SU-DHL-6 (cell line): Measurements from ENCODE around the gene ZC3H12D.

Experiments used
- H2AFZ ChIP-seq: fragments of 200-600 bp; sonication (generic); 2 replicates; pipeline ENCODE4 v1.6.1; 2014; ENCODE audit warnings: low read depth, mild to moderate bottlenecking, moderate library complexity, mixed read lengths, antibody characterized with exemption, low read length; ENCODE audit not compliant: severe bottlenecking
- H3F3A ChIP-seq: fragments of 200-600 bp; shearing (Covaris generic); 2 replicates; pipeline ENCODE4 v1.6.0; 2016; ENCODE audit warnings: antibody characterized with exemption, mild to moderate bottlenecking; ENCODE audit not compliant: insufficient read depth
- H3K27ac ChIP-seq: fragments of 200-600 bp; sonication (generic); 2 replicates; pipeline ENCODE4 v1.5.1; 2016; ENCODE audit warnings: low read depth, mild to moderate bottlenecking, low read length, moderate library complexity, mixed read lengths
- H3K27me3 ChIP-seq: fragments of 200-600 bp; sonication (generic), shearing (Covaris generic); 2 replicates; pipeline ENCODE4 v1.6.0; 2014; ENCODE audit warnings: mild to moderate bottlenecking, low read length
- H3K36me3 ChIP-seq: fragments of 200-600 bp; sonication (generic); 2 replicates; pipeline ENCODE4 v1.6.1; 2014; ENCODE audit warnings: mild to moderate bottlenecking, low read length, mixed read lengths
- H3K4me2 ChIP-seq: fragments of 300-600, 200-600 bp; shearing (Covaris generic), sonication (generic); 2 replicates; pipeline ENCODE4 v1.6.0; 2014; ENCODE audit warnings: low read length, low read depth, mild to moderate bottlenecking; ENCODE audit not compliant: poor library complexity, severe bottlenecking
- H3K4me3 ChIP-seq: fragments of 200-600 bp; sonication (generic); 2 replicates; pipeline ENCODE4 v1.5.1; 2014; ENCODE audit warnings: antibody characterized with exemption, low read length, mild to moderate bottlenecking, mixed read lengths; ENCODE audit not compliant: insufficient read depth, poor library complexity, severe bottlenecking
- H3K79me2 ChIP-seq: fragments of 200-600 bp; sonication (generic); 2 replicates; pipeline ENCODE4 v1.6.1; 2014; ENCODE audit warnings: mild to moderate bottlenecking, low read length, moderate library complexity; ENCODE audit not compliant: insufficient read depth
- H3K9ac ChIP-seq: fragments of 200-600 bp; sonication (generic); 2 replicates; pipeline ENCODE4 v1.7.0; 2014; ENCODE audit warnings: mild to moderate bottlenecking, low read length
- H3K9me2 ChIP-seq: fragments of 200-600 bp; sonication (generic); replicated peaks from 2 replicates; pipeline ENCODE4 v1.6.1; 2014; ENCODE audit warnings: low read length; ENCODE audit not compliant: insufficient read depth
- H3K9me3 ChIP-seq: fragments of 200-600 bp; sonication (generic); 2 replicates; pipeline ENCODE4 v1.6.1; 2014; ENCODE audit warnings: low read length, mixed read lengths; ENCODE audit not compliant: insufficient read depth
- H4K20me1 ChIP-seq: fragments of 200-600 bp; sonication (generic); 2 replicates; pipeline ENCODE4 v1.6.1; 2014; ENCODE audit warnings: low read depth, mild to moderate bottlenecking, antibody characterized with exemption, low read length, moderate library complexity, mixed read lengths
- CTCF ChIP-seq: fragments of 200-600 bp; sonication (generic); IDR thresholded peaks from one replicate; pipeline ENCODE4 v1.5.1; 2017; ENCODE audit warnings: antibody characterized with exemption, mild to moderate bottlenecking, low read length, moderate library complexity; ENCODE audit not compliant: insufficient read depth, poor library complexity, severe bottlenecking
- EZH2phosphoT487 ChIP-seq: fragments of 200-600 bp; sonication (generic), shearing (Covaris generic); conservative IDR thresholded peaks from 2 replicates; pipeline ENCODE4 v1.6.1; 2018; ENCODE audit warnings: mild to moderate bottlenecking, antibody characterized with exemption, low read length, moderate library complexity, mixed read lengths

ZC3H12D gene

GRCh38 chr6:149478631-149479314 lies 6.0 kb downstream of the ZC3H12D start:
- no peak overlapping the region for H2AFZ ChIP-seq
- peak overlapping the region; percentile 99 for H3K4me2 ChIP-seq
- H3K9me2 ChIP-seq = no peaks in the 10 kb centered on the region
- H4K20me1 ChIP-seq = no peaks in the 10 kb centered on the region
- peaks cover 56% of the 10 kb centered on the region for H3F3A ChIP-seq
- peaks cover 83% of the 10 kb centered on the region for H3K79me2 ChIP-seq
- H3K36me3 ChIP-seq = no peaks in the 10 kb centered on the region
- peak overlapping the region; percentile 98 for H3K27ac ChIP-seq
- H3K4me3 ChIP-seq = peak overlapping the region; percentile 69
- no peak for TF ChIP-seq EZH2phosphoT487
- no peak for TF ChIP-seq CTCF
- H3K9me3 ChIP-seq = no peaks in the 10 kb centered on the region
- no peaks in the 10 kb centered on the region for H3K27me3 ChIP-seq
- peak overlapping the region; percentile 67 for H3K9ac ChIP-seq

GRCh38 chr6:149477544-149477943 lies 7.3 kb downstream of the ZC3H12D start:
- H3K27me3 ChIP-seq = no peaks in the 10 kb centered on the region
- H3K79me2 ChIP-seq = peaks cover 85% of the 10 kb centered on the region
- H3F3A ChIP-seq = peaks cover 56% of the 10 kb centered on the region
- no peaks in the 10 kb centered on the region for H3K36me3 ChIP-seq
- H3K9ac ChIP-seq = peak overlapping the region; percentile 29
- H3K4me2 ChIP-seq = peak overlapping the region; percentile 99
- H3K4me3 ChIP-seq = no peak overlapping the region
- TF ChIP-seq CTCF (no peak), EZH2phosphoT487 (no peak)
- H3K9me3 ChIP-seq = no peaks in the 10 kb centered on the region
- H2AFZ ChIP-seq = no peak overlapping the region
- H3K9me2 ChIP-seq = no peaks in the 10 kb centered on the region
- H4K20me1 ChIP-seq = no peaks in the 10 kb centered on the region
- H3K27ac ChIP-seq = peak overlapping the region; percentile 98

- no peaks in the 10 kb centered on the region for H4K20me1 ChIP-seq
- H2AFZ ChIP-seq = no peak overlapping the region
- no peaks in the 10 kb centered on the region for H3K9me3 ChIP-seq
- peak overlapping the region; percentile 98 for H3K27ac ChIP-seq
- TF ChIP-seq CTCF (no peak), EZH2phosphoT487 (no peak)
- H3K9ac ChIP-seq = peak overlapping the region; percentile 29
- peaks cover 91% of the 10 kb centered on the region for H3K79me2 ChIP-seq
- H3F3A ChIP-seq = peaks cover 56% of the 10 kb centered on the region
- no peak overlapping the region for H3K4me3 ChIP-seq
- peak overlapping the region; percentile 99 for H3K4me2 ChIP-seq
- H3K27me3 ChIP-seq = no peaks in the 10 kb centered on the region
- no peaks in the 10 kb centered on the region for H3K36me3 ChIP-seq
- no peaks in the 10 kb centered on the region for H3K9me2 ChIP-seq
Observed at GRCh38 chr6:149476789-149477455, 7.9 kb downstream of the ZC3H12D start.
